Small intestine (tissue), 7 donors: ENCODE data around the gene SPATA1. TPM values are rescaled to one million over a fixed set of nuclear protein-coding genes. Genes with fewer than 3 reads are reported as not detected.

Source experiments
- DNase-seq, 2 donors: peaks; one replicate each; pipeline versions ENCODE4 v3.0.0 to v3.0.0-alpha.2; 2013
- FAIRE-seq: peaks from 2 replicates; lab custom pipeline; 2012; peaks lifted over from hg19 to GRCh38; lab: Jason Lieb, UNC
- H3K27ac ChIP-seq, 3 donors: one replicate each; pipeline ENCODE4 v1.5.1; 2013; ENCODE audit warnings: low read length in 2 of 3, mild to moderate bottlenecking in 2 of 3, control low read depth in 1 of 3, inconsistent platforms in 1 of 3, low read depth in 1 of 3, moderate library complexity in 1 of 3
- H3K27me3 ChIP-seq, 3 donors: one replicate each; pipeline ENCODE4 v1.6.1; 2013; ENCODE audit warnings: low read length in 3 of 3, inconsistent platforms in 1 of 3; ENCODE audit not compliant: control insufficient read depth in 3 of 3, insufficient read depth in 3 of 3
- H3K36me3 ChIP-seq, 3 donors: one replicate each; pipeline ENCODE4 v1.6.1; 2013; ENCODE audit warnings: low read length in 3 of 3, inconsistent platforms in 1 of 3, low read depth in 1 of 3, mild to moderate bottlenecking in 1 of 3, moderate library complexity in 1 of 3; ENCODE audit not compliant: control insufficient read depth in 3 of 3, insufficient read depth in 2 of 3
- H3K4me1 ChIP-seq, 3 donors: one replicate each; pipeline ENCODE4 v1.6.1; 2013; ENCODE audit warnings: low read length in 2 of 3, inconsistent platforms in 1 of 3, low read depth in 1 of 3, mild to moderate bottlenecking in 1 of 3, moderate library complexity in 1 of 3; ENCODE audit not compliant: control insufficient read depth in 3 of 3, insufficient read depth in 2 of 3
- H3K4me3 ChIP-seq, 3 donors: one replicate each; pipeline ENCODE4 v1.5.1; 2013; ENCODE audit warnings: low read length in 3 of 3, control low read depth in 1 of 3, inconsistent platforms in 1 of 3, low read depth in 1 of 3, mild to moderate bottlenecking in 1 of 3, moderate library complexity in 1 of 3
- H3K9me3 ChIP-seq, 2 donors: one replicate each; pipeline ENCODE4 v1.6.1; 2013; ENCODE audit warnings: low read depth in 1 of 2, low read length in 1 of 2; ENCODE audit not compliant: control insufficient read depth in 2 of 2, insufficient read depth in 1 of 2
- WGBS, 3 donors: extraction: QIAGEN DNeasy Blood & Tissue Kit; methylation state at CpG; one replicate each; pipeline ENCODE4 v1.1.7; 2013; 5-methylcytosine and 5-hydroxymethylcytosine counted together
- polyA plus RNA-seq, 4 donors: library from polyadenylated mRNA; stranded (reverse) in 3 of 4; unstranded in 1 of 4; fragments of 200-250 nt in 3 of 4; fragments of 120-200 nt in 1 of 4; gene quantifications; one replicate each; pipeline versions ENCODE4 v1.2.1 to v1.2.3, GENCODE V29; 2013
- donor health status: healthy with polysubstance abuse.
- donor health status: control.
- donor health status: control.
- donor health status: Bipolar disorder and iron deficiency.
- donor health status: healthy.

Gene SPATA1
- polyA plus RNA-seq, 4 donors, result 0.79 to 2.7 TPM; not detected in 2

GRCh38 chr1:84524590-84524989 lies 18.4 kb downstream of the SPATA1 start:
- Histone ChIP-seq H3K27ac (no peak overlapping the region), H3K27me3 (no peaks in the 10 kb centered on the region), H3K9me3 (peaks cover 0 to 2% of the 10 kb centered on the region in 2 donors), H3K4me1 (no peaks in the 10 kb centered on the region), H3K4me3 (no peak overlapping the region), H3K36me3 (peaks cover 0 to 3% (median 0%) of the 10 kb centered on the region in 3 donors)
- DNase-seq, result no peak
- no peak for FAIRE-seq

DNA sequence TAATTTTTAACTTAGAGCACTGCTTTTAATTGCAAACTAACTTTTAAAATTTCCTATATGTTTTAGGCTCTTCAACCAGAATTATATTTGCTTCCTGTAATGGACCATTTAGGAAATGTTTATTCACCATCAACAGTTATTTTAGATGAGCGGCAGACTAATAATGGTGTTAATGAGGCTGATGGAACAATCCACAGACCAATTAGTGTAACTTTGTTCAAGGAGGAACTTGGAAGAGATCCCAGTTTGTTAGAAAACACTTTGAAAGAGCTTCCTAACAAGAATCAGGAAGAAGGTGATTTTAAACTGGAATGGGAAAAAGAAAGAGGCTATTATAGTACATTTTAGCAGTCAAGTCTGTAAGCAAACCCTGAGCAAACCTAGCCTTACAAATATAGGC lies 19.6 kb downstream of the SPATA1 start:
- 78 to 94% (median 90%) methylated on average over 1 of the region's 1 CpG for WGBS, 3 donors
- H3K9me3 ChIP-seq, result peaks cover 0 to 2% of the 10 kb centered on the region in 2 donors
- no peak overlapping the region for H3K4me3 ChIP-seq
- peaks cover 0 to 3% (median 0%) of the 10 kb centered on the region in 3 donors for H3K36me3 ChIP-seq
- no peak for FAIRE-seq
- H3K27ac ChIP-seq, result no peak overlapping the region
- H3K4me1 ChIP-seq, result no peaks in the 10 kb centered on the region
- no peak for DNase-seq
- no peaks in the 10 kb centered on the region for H3K27me3 ChIP-seq

GRCh38 chr1:84538599-84538998 lies 32.4 kb downstream of the SPATA1 start:
- DNase-seq (no peak), FAIRE-seq (no peak)
- Histone ChIP-seq H3K9me3 (no peaks in the 10 kb centered on the region), H3K4me3 (no peak overlapping the region), H3K36me3 (peaks cover 0 to 9% (median 0%) of the 10 kb centered on the region in 3 donors), H3K4me1 (no peaks in the 10 kb centered on the region), H3K27me3 (no peaks in the 10 kb centered on the region), H3K27ac (no peak overlapping the region)

GRCh38 chr1:84539972-84540371 lies 33.8 kb downstream of the SPATA1 start:
- 77 to 84% (median 79%) methylated on average over 3 of the region's 3 CpGs for WGBS, 3 donors
- DNase-seq (no peak), FAIRE-seq (no peak)
- Histone ChIP-seq H3K27ac (no peak overlapping the region), H3K4me1 (no peaks in the 10 kb centered on the region), H3K9me3 (no peaks in the 10 kb centered on the region), H3K4me3 (no peak overlapping the region), H3K27me3 (no peaks in the 10 kb centered on the region), H3K36me3 (peaks cover 0 to 9% (median 0%) of the 10 kb centered on the region in 3 donors)

DNA sequence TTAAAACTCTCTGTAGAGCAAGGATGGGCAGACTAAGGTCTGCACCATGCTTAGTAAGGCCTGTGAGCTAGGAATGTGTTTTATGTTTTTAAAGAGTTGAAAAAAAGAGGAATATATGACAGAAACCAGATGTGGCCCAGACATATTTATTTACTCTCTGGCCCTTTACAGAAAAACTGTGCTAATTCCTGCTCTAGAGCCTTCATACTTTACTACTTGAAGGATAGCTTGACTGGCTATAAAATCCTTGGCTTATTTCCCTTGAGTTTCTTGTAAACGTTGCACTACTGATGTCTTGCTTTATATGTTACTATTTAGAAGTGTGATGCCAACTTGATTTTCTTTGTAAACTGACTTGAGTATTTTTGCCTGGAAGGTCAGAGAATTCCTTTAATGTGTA lies 34.6 kb downstream of the SPATA1 start:
- H3K9me3 ChIP-seq, result no peaks in the 10 kb centered on the region
- WGBS, 3 donors, result 19 to 48% (median 45%) methylated on average over 1 of the region's 1 CpG
- no peaks in the 10 kb centered on the region for H3K4me1 ChIP-seq
- no peak overlapping the region for H3K27ac ChIP-seq
- no peaks in the 10 kb centered on the region for H3K27me3 ChIP-seq
- FAIRE-seq, result no peak
- DNase-seq, result no peak
- no peak overlapping the region for H3K4me3 ChIP-seq
- peaks cover 0 to 9% (median 0%) of the 10 kb centered on the region in 3 donors for H3K36me3 ChIP-seq

DNA sequence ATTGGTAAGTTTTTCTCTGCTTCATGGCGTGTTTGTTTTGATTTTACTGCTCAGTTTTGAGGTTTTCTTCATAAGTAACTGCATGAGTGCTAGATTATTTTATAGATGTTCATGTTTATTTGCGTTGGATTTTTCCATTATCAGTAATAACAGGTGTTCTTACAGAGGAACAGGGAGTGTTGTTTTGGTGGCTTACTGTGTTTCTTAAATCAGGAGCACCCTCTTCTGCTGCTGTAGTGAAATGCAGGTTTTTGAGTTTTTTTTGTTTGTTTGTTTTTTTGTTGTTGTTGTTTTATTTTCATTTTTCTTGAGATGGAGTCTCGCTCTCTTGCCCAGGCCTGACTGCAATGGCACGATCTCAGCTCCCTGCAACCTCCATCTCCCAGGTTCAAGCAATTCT lies 35.5 kb downstream of the SPATA1 start:
- no peak for DNase-seq
- no peaks in the 10 kb centered on the region for H3K9me3 ChIP-seq
- H3K4me1 ChIP-seq, result no peaks in the 10 kb centered on the region
- FAIRE-seq, result no peak
- 64 to 85% (median 66%) methylated on average over 4 of the region's 4 CpGs for WGBS, 3 donors
- no peak overlapping the region for H3K4me3 ChIP-seq
- H3K27me3 ChIP-seq, result no peaks in the 10 kb centered on the region
- H3K36me3 ChIP-seq, result peaks cover 0 to 9% (median 0%) of the 10 kb centered on the region in 3 donors
- no peak overlapping the region for H3K27ac ChIP-seq

DNA sequence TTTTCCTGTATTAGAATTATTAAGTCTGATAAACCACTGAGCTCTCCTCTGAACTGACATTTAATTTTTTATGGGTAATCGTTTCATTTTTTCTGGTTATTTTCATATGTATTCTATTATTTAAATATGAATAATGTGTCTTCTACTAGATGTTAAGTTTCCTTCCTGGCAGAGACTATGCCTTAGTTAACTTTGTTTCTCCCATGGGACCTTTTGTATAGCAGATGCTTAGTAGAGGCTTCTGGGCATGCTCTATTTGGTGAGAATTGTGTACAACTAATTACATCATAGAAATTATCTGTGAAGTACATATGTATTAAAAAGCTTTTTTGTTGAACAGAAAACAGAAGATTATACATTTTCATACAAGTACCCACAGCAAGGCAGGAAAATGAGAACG lies 44.6 kb downstream of the SPATA1 start:
- H3K4me3 ChIP-seq, result no peak overlapping the region
- no peak for DNase-seq

DNA sequence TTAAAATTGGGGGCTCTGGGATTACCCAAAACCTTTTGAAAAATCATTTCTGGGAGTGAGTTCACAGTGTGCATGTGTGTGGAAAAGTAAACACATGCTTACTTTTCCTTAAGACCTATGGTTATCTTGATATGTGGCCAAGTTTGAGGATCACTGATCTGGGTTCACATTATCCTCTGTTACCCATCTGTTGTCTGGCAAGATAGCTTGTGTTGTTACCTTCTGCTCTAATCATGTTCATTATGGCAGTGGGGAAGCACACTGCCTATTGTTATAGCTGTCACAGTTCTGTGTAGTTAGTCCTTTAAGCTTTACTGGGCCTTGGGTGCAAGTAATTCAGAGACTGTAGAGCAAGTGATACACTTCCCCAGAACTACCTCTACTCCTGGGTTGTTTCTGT lies 63.0 kb downstream of the SPATA1 start:
- DNase-seq (no peak), FAIRE-seq (no peak)
- H3K9me3 ChIP-seq, result no peaks in the 10 kb centered on the region
- no peak overlapping the region for H3K4me3 ChIP-seq
- H3K36me3 ChIP-seq, result peaks cover 0 to 16% (median 3%) of the 10 kb centered on the region in 3 donors
- no peaks in the 10 kb centered on the region for H3K27me3 ChIP-seq
- peaks cover 0 to 5% (median 2%) of the 10 kb centered on the region in 3 donors for H3K4me1 ChIP-seq
- H3K27ac ChIP-seq, result no peak overlapping the region

More for the DNA sequence above, 44.6 kb downstream of the SPATA1 start:
- H3K27me3 ChIP-seq, result no peaks in the 10 kb centered on the region
- 80 to 92% (median 91%) methylated on average over 2 of the region's 2 CpGs for WGBS, 3 donors
- no peak for FAIRE-seq
- H3K4me1 ChIP-seq, result no peaks in the 10 kb centered on the region
- no peak overlapping the region for H3K27ac ChIP-seq
- no peaks in the 10 kb centered on the region for H3K9me3 ChIP-seq
- H3K36me3 ChIP-seq, result peaks cover 0 to 2% (median 1%) of the 10 kb centered on the region in 3 donors

GRCh38 chr1:84570436-84571149 lies 64.4 kb downstream of the SPATA1 start:
- Histone ChIP-seq H3K4me1 (peaks cover 3 to 5% (median 4%) of the 10 kb centered on the region in 3 donors), H3K4me3 (no peak overlapping the region), H3K36me3 (peaks cover 0 to 9% (median 3%) of the 10 kb centered on the region in 3 donors), H3K27ac (no peak overlapping the region), H3K9me3 (no peaks in the 10 kb centered on the region), H3K27me3 (no peaks in the 10 kb centered on the region)
- FAIRE-seq, result no peak
- WGBS, 3 donors, result 93 to 98% (median 94%) methylated on average over 7 of the region's 7 CpGs
- DNase-seq, result no peak
